Activated CD4-positive, alpha-beta T cell treated with anti-CD3 and anti-CD28 coated beads for 36 hours (primary cell): ENCODE data around the gene ELP1. TPM values are rescaled to one million over a fixed set of nuclear protein-coding genes. Genes with fewer than 3 reads are reported as not detected.
A peak's percentile ranks its signal among the peaks of the same experiment; 100 is the strongest.

Source experiments
- ATAC-seq: fragments of 200-7000 bp; cut with Tn5 transposase; one replicate; pipeline ENCODE4 v1.10.0; 2021; ENCODE audit warnings: mild to moderate bottlenecking, moderate library complexity
- CTCF ChIA-PET: fragments of 350-600 bp; sonication (Branson Sonifier 250); formaldehyde crosslinking; loops from one replicate; lab custom pipeline; 2021; ENCODE audit warnings: antibody characterized with exemption; lab: Charles Lee
- POLR2A ChIA-PET: fragments of 350-600 bp; sonication (Branson Sonifier 250); formaldehyde crosslinking; loops from one replicate; lab custom pipeline; 2021; ENCODE audit warnings: antibody characterized with exemption, inconsistent platforms; lab: Charles Lee
- DNase-seq: peaks from one replicate; pipeline ENCODE4 v3.0.0-alpha.2; 2020
- H3K27ac Mint-ChIP-seq: one replicate; pipeline ENCODE4 v1.8.0; 2021; ENCODE audit warnings: mixed read lengths
- H3K27me3 Mint-ChIP-seq: one replicate; pipeline ENCODE4 v1.8.0; 2021; ENCODE audit warnings: mixed read lengths
- H3K36me3 Mint-ChIP-seq: one replicate; pipeline ENCODE4 v1.8.0; 2021; ENCODE audit warnings: low read depth, mixed read lengths
- H3K4me1 Mint-ChIP-seq: one replicate; pipeline ENCODE4 v1.8.0; 2021; ENCODE audit warnings: mixed read lengths
- H3K4me3 Mint-ChIP-seq: one replicate; pipeline ENCODE4 v1.8.0; 2021; ENCODE audit warnings: mild to moderate bottlenecking, moderate library complexity, mixed read lengths
- H3K9me3 Mint-ChIP-seq: one replicate; pipeline ENCODE4 v1.8.0; 2021; ENCODE audit warnings: low read depth, mixed read lengths
- intact Hi-C, 2 experiments: fragments of 100-400 bp; cut with DNase I in 1 of 2; cut with micrococcal nuclease in 1 of 2; formaldehyde crosslinking; loops; one replicate each; pipeline versions ENCODE4 v1.14.2 to v1.15.1; 2022 to 2024; cut with DNase I, micrococcal nuclease
- total RNA-seq, 2 experiments: library from RNA; stranded (reverse); gene quantifications; one replicate each; pipeline ENCODE4 v1.2.3, GENCODE V29; 2021

ELP1 gene
- total RNA-seq, 2 experiments from 2014 or later, result 31.1 to 58.0 TPM

DNA sequence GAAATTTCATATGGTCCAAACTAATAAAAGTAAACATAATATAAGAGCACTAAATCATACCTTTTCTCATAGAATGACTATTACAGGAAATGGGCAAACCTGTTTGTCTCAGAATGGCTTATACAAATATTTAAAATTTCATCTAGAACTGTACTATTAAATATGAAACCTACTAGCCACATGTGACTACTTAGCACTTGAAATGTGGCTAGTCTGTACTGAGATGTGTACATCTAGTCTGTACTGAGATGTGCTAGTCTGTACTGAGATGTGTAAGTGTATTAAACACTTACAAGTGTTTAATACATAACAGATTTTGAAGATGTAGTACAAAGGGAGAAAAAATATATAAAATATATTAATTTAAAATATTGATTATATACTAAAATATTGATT, 22.7 kb upstream of the ELP1 start:
- peaks cover 2% of the 10 kb centered on the region for H3K4me1 Mint-ChIP-seq
- POLR2A ChIA-PET, result no interaction called here
- H3K4me3 Mint-ChIP-seq, result no peak overlapping the region
- intact Hi-C loops, result loop anchor here in 1 of 2 experiments (10.0 kb wide), 1 partner anchor 492 kb away; no protein-coding TSS in a partner anchor
- DNase-seq, result no peak
- H3K9me3 Mint-ChIP-seq, result no peaks in the 10 kb centered on the region
- no peaks in the 10 kb centered on the region for H3K36me3 Mint-ChIP-seq
- H3K27me3 Mint-ChIP-seq, result no peaks in the 10 kb centered on the region
- ATAC-seq, result no peak
- no peak overlapping the region for H3K27ac Mint-ChIP-seq
- CTCF ChIA-PET, result interaction anchor here (1.6 kb wide), 1 partner anchor 13 kb away, joined by 4 read pairs; no protein-coding TSS in a partner anchor

DNA sequence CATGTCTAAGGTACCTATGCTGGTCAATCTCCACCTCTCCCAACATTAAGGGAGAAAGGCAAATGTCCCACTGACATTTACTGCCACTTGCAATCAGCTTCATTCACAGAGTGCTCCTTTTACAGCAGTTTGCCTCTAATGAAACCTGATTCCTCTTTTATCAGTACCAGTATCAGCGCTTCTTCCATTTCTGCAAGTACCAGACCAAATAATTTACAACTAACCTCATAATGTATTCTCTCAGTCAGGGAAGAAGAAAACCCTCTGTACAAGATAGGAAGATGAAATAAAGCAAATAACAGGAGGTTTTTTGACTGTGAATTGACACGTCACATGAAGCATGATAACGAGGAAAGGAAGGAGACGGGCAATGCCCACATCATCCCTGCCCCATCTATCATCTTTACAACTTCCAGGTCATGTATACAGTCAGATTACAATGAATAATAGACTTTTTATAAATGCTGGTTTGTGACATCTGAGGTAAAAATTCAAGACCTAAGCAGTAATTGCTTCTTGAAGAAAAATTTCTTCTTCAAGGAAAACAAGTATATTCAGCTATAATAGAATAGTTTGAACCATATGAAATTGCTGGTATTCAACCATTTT, 22.2 kb upstream of the ELP1 start:
- Mint-ChIP-seq H3K27ac (no peak overlapping the region), H3K36me3 (no peaks in the 10 kb centered on the region), H3K4me1 (peaks cover 2% of the 10 kb centered on the region), H3K9me3 (no peaks in the 10 kb centered on the region), H3K27me3 (no peaks in the 10 kb centered on the region), H3K4me3 (no peak overlapping the region)
- ChIA-PET CTCF (interaction anchor here (0.6 to 1.6 kb wide), 2 partner anchors 12 to 162 kb away, joined by 3 to 4 read pairs; no protein-coding TSS in a partner anchor), POLR2A (no interaction called here)
- no peak for ATAC-seq
- no peak for DNase-seq
- intact Hi-C loops, result loop anchor here in 1 of 2 experiments (10.0 kb wide), 1 partner anchor 491 kb away; no protein-coding TSS in a partner anchor

DNA sequence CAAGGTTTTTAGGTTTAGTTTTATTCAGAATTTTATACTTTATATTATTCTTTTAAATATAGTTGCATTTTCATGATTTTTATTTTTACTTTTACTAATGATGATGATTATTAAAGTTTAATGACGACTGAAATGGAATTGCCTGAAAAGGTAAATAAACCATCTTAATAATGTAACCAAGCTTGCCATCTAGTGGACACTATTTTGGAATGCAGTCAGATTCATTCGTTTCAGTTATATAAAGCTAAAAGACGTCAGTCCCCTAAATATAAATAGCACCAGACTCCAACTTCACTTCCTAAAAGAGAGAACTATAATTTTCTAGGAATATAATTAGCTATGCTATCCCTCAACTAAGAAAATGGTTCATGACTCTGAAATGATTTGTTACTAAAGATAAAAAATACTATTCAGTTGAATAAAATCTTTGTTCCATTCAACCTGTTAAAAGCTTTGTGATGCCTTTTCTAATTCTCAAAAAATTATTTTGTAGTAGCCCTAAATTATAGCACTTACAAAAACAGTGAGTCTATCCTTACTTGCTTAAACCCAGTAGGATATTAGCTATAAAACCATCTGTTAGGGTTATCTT, 20.2 kb upstream of the ELP1 start:
- DNase-seq (no peak), ATAC-seq (no peak)
- intact Hi-C loops, result loop anchor here in 1 of 2 experiments (2.0 to 10.0 kb wide), 2 partner anchors 111 to 489 kb away; no protein-coding TSS in a partner anchor
- Mint-ChIP-seq H3K27me3 (no peaks in the 10 kb centered on the region), H3K9me3 (no peaks in the 10 kb centered on the region), H3K36me3 (no peaks in the 10 kb centered on the region), H3K4me3 (no peak overlapping the region), H3K27ac (no peak overlapping the region), H3K4me1 (peaks cover 2% of the 10 kb centered on the region)
- ChIA-PET POLR2A (interaction anchor here (0.6 kb wide), 1 partner anchor 18 kb away, joined by 3 read pairs; no protein-coding TSS in a partner anchor), CTCF (interaction anchor here (0.6 to 1.8 kb wide), 20 partner anchors 8 to 450 kb away, joined by 3 to 17 read pairs (median 4); partner anchors contain the start of gene CTNNAL1)

DNA sequence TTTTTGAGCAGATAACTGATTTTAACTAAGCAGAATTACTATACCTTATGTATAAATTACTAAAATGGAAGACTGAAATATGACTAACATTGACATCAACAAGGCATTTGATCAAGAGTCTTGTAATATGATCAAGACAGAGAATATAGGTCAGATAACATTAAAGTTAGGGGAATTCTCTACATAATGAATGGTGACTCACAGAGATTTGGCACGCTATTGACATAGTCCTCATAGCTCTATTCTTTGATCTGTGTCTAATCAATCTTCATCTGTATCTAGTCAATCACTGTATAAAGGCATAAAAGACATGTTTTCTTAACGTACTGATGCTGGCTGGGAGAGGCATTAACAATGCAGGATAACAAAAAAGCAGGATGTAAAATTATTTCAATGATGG, 17.7 kb upstream of the ELP1 start:
- Mint-ChIP-seq H3K9me3 (no peaks in the 10 kb centered on the region), H3K4me1 (peaks cover 2% of the 10 kb centered on the region), H3K27me3 (no peaks in the 10 kb centered on the region), H3K4me3 (no peak overlapping the region), H3K36me3 (no peaks in the 10 kb centered on the region), H3K27ac (no peak overlapping the region)
- ChIA-PET POLR2A (no interaction called here), CTCF (interaction anchor here (0.6 to 4.0 kb wide), 3 partner anchors 11 to 247 kb away, joined by 3 to 15 read pairs (median 4); no protein-coding TSS in a partner anchor)
- intact Hi-C loops, result loop anchor here in 1 of 2 experiments (10.0 kb wide), 1 partner anchor 487 kb away; no protein-coding TSS in a partner anchor
- ATAC-seq, result no peak
- DNase-seq, result no peak

DNA sequence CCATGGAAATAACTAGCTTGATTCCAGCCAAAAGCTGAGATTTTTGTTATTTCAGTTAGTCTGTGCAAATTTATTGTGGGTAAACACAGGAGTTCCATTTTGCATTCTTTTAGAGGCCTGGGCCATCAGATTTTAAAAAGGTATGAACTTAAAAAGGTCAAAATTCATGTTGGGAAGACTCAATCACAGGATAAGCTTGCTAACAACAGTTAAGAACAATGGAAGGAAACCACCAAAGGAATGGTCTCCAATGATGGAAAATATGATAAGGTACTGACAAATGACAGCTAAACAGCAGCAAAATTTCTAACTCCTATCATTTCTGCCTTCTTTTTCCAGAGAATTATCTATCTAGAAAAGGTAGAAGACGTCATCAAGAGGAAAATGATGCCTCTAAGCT, 16.2 kb upstream of the ELP1 start:
- H3K27me3 Mint-ChIP-seq, result no peaks in the 10 kb centered on the region
- intact Hi-C loops, result loop anchor here in 1 of 2 experiments (10.0 kb wide), 1 partner anchor 485 kb away; no protein-coding TSS in a partner anchor
- POLR2A ChIA-PET, result interaction anchor here (0.6 kb wide), 1 partner anchor 300 kb away, joined by 4 read pairs; no protein-coding TSS in a partner anchor
- DNase-seq (no peak), ATAC-seq (no peak)
- H3K27ac Mint-ChIP-seq, result no peak overlapping the region
- H3K4me1 Mint-ChIP-seq, result peaks cover 2% of the 10 kb centered on the region
- H3K9me3 Mint-ChIP-seq, result no peaks in the 10 kb centered on the region
- no peak overlapping the region for H3K4me3 Mint-ChIP-seq
- H3K36me3 Mint-ChIP-seq, result peaks cover 3% of the 10 kb centered on the region
- CTCF ChIA-PET, result interaction anchor here (0.6 to 4.0 kb wide), 2 partner anchors 12 to 343 kb away, joined by 3 to 15 read pairs; no protein-coding TSS in a partner anchor

DNA sequence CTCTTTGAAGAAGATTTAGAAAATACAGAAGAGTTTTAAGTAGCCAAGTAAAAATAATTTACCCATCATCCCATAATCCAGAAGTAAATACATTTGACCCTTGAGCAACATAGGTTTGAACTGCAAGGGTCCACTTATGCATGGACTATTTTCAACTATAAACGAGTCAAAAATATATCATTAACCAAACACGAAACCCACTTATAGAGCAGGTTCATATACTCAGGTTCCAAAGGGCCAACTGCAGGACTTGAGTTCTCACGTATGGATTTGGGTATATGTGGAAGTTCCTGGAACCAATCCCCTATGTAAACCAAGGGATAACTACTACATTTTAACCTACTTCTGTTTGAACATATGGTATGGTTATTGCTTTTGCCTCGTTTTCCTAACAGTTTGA, 6.1 kb upstream of the ELP1 start:
- no peaks in the 10 kb centered on the region for H3K9me3 Mint-ChIP-seq
- POLR2A ChIA-PET, result no interaction called here
- CTCF ChIA-PET, result no interaction called here
- peaks cover 5% of the 10 kb centered on the region for H3K4me1 Mint-ChIP-seq
- no peaks in the 10 kb centered on the region for H3K27me3 Mint-ChIP-seq
- intact Hi-C loops, result loop anchor here in 1 of 2 experiments (10.0 kb wide), 1 partner anchor 385 kb away; the partner anchor contains the start of gene EPB41L4B
- no peak overlapping the region for H3K4me3 Mint-ChIP-seq
- no peak overlapping the region for H3K27ac Mint-ChIP-seq
- peaks cover 7% of the 10 kb centered on the region for H3K36me3 Mint-ChIP-seq
- ATAC-seq (no peak), DNase-seq (no peak)

DNA sequence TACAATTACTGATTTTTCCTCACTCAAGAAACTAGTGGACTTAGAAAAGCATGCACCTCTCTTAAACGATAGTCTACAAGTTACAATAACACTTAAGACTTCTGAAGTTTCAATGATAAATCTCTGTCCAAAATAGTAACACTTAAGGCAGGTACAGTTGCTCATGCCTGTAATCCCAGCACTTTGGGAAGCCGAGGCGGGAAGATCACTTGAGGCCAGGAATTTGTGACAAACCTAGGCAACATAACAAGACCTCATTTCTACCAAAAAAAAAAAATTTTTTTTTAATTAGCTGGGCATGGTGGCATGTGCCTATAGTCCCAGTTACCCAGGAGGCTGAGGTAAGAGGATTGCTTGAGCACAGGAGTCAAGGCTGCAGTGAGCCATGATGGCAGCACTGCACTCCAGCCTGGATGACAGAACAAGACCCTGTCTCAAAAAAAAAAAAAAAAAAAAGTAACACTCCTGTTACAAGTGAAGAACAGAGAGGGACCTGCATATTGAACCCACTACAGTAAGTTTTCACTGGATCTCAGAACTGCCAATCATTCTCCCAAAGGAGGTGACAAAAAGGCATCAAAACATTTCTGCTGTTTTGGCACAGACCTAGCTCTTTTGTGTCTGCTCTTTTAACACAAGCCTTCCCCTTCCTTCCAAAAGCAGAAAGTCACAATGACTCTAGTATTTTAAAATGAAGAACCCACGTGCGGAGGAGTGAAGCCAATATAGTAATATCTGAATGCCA, 3.8 kb upstream of the ELP1 start:
- CTCF ChIA-PET, result interaction anchor here (0.7 to 1.1 kb wide), 2 partner anchors 55 to 62 kb away, joined by 3 to 6 read pairs; no protein-coding TSS in a partner anchor
- POLR2A ChIA-PET, result no interaction called here
- ATAC-seq (no peak), DNase-seq (no peak)
- Mint-ChIP-seq H3K4me3 (no peak overlapping the region), H3K27me3 (no peaks in the 10 kb centered on the region), H3K9me3 (no peaks in the 10 kb centered on the region), H3K27ac (no peak overlapping the region), H3K36me3 (peaks cover 12% of the 10 kb centered on the region), H3K4me1 (peaks cover 11% of the 10 kb centered on the region)
- intact Hi-C loops, result loop anchor here in 1 of 2 experiments (10.0 kb wide), 1 partner anchor 387 kb away; the partner anchor contains the start of gene EPB41L4B

DNA sequence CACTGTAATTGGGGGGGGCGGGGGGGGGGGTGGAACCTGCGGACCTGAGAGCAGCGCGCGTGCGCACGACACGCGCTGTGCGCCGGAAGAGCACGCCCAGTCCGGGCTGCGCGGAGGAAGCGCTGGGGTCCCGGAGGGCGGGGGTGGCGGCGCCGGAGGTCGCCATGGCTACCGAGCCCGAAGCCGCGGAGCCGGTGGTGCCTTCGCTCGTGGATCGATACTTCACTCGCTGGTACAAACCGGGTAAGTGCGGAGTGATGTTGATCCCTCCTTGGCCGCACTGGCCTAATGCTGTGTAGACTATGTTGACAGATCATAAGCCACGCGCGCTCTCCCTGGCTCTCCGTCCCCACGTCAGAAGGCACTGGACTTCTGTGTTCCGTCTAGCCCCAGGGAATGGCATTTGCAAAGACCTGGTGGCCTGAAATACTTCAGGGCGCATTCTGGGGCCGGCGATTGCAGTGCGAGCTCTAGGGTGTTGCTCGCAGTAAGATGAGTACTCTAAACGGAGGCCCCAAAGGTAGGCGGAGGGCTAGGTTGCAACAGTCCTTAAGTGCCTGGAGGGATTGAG, 484 bp upstream of the ELP1 start, which contains the start of gene ABITRAM:
Gene ABITRAM, plus strand, starts transcription at position 78 of the 571 bp plus-strand sequence. Its CDS starts 87 bp downstream, at position 165.
- H3K27me3 Mint-ChIP-seq, result no peaks in the 10 kb centered on the region
- H3K36me3 Mint-ChIP-seq, result peaks cover 9% of the 10 kb centered on the region
- peaks cover 29% of the 10 kb centered on the region for H3K4me1 Mint-ChIP-seq
- H3K4me3 Mint-ChIP-seq, result peak within 1 kb of the TSS; percentile 98
- POLR2A ChIA-PET, result no interaction called here
- peak within 1 kb of the TSS; percentile 95 for H3K27ac Mint-ChIP-seq
- DNase-seq (peak; percentile 84), ATAC-seq (peak; percentile 81)
- CTCF ChIA-PET, result no interaction called here
- intact Hi-C loops, result loop anchor here (1.0 to 10.0 kb wide), 8 partner anchors 48 to 1445 kb away; partner anchors contain the start of genes CTNNAL1 (in 2 of the 2), EPB41L4B (in 2 of the 2) and KLF4 (in 1 of the 2)
- no peaks in the 10 kb centered on the region for H3K9me3 Mint-ChIP-seq

DNA sequence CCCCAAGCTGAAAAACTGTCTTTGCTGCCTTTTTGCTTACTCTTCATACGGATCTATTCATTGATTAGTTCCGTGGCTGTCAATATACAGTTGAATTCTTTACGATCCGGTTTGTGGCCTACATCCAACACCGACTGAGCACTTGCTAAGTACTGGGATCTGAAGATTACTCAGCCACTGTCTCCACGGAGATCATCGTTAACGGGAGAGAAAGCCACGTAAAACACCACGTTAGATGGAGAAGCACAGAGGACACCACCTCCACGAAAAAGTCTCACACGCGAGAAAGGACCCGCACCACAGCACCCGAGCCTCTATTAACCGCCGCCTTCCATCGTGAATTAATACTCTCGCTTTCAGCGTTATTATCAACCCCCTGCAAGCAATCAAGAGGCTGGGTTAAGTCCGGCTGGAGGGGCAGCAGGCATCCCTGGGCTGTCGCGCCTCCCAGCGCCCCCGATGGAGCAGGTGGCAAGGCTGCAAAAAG, 650 bp downstream of the ELP1 start:
- CTCF ChIA-PET, result interaction anchor here (1.0 kb wide), 1 partner anchor 21 kb away, joined by 3 read pairs; no protein-coding TSS in a partner anchor
- Mint-ChIP-seq H3K9me3 (no peaks in the 10 kb centered on the region), H3K36me3 (peaks cover 12% of the 10 kb centered on the region), H3K4me3 (peak overlapping the region; percentile 98), H3K27me3 (no peaks in the 10 kb centered on the region), H3K4me1 (peaks cover 29% of the 10 kb centered on the region), H3K27ac (peak overlapping the region; percentile 95)
- intact Hi-C loops, result loop anchor here in 1 of 2 experiments (10.0 kb wide), 1 partner anchor 392 kb away; the partner anchor contains the start of gene EPB41L4B
- ATAC-seq (peak; percentile 0), DNase-seq (no peak)
- POLR2A ChIA-PET, result no interaction called here

DNA sequence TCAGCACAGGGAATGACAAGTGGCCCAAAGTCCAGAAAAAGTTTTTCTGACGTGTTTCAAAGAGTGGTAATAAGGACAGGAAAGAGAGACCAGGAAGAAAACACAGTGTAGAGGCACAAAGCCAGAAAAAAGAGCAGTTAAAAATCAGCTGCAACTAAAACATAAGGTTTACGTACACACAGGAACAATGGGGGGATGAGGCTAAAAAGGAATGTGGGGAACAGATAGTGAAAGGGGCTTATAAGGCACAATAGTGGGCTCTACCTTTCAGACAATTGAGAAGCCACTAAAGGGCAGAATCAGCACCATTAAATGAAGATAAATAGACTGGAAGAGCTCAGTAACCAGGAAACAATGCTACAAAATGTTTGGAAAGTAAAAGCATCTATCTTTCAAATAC, 5.5 kb downstream of the ELP1 start:
- Mint-ChIP-seq H3K4me3 (no peak overlapping the region), H3K36me3 (peaks cover 43% of the 10 kb centered on the region), H3K9me3 (no peaks in the 10 kb centered on the region), H3K4me1 (peaks cover 22% of the 10 kb centered on the region), H3K27ac (no peak overlapping the region), H3K27me3 (no peaks in the 10 kb centered on the region)
- ATAC-seq (no peak), DNase-seq (no peak)
- intact Hi-C loops, result no loop called here
- ChIA-PET CTCF (interaction anchor here (0.7 to 1.0 kb wide), 2 partner anchors 14 to 51 kb away, joined by 3 read pairs; no protein-coding TSS in a partner anchor), POLR2A (no interaction called here)
